Measurements from ENCODE around the gene TES.
"Not testable (repeated sequence)": the region's sequence is repeated elsewhere in the genome, so short reads cannot be mapped to it uniquely, and the experiment has no call there.

Gene TES

DNA sequence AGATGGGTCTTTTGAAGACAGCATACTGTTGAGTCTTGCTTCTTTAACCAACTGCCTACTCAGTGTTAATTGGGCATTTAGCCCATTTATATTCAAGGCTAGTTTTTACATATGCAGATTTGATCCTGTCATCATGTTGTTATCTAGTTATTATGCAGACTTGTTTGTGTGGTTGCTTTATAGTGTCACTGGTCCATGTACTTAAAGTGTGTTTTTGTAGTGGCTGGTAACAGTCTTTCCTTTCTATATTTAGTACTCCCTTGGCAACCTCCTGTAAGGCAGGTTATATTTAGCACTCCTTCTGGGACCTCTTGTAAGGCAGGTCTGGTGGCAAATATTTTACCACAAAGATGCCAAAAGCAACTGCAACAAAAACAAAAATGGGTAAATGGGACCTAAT, 66.7 kb downstream of the TES start:
- FAIRE-seq, result no peak
- DNase-seq (ENCODE audit: insufficient read length, low spot score), result no peak

DNA sequence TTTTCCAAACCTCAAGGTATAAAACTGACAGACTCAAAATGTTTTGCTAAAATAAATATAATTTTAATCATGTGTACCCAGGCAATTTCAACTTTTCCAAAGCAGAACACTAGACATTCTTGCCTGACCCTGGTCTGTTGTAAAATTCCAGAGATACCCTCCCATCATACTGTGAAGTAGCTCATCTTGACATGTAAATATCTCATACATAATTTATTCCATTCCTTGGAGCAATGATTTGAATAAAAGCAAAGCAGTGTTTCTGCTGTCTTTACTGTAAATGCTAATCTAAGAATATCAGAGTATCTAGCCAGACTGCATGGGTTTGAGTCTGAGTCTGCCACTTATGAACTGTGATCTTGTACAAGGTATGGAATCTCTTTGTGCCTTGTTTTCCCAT, 68.9 kb downstream of the TES start:
- FAIRE-seq (no peak), DNase-seq (ENCODE audit: insufficient read length, low spot score) (no peak)

DNA sequence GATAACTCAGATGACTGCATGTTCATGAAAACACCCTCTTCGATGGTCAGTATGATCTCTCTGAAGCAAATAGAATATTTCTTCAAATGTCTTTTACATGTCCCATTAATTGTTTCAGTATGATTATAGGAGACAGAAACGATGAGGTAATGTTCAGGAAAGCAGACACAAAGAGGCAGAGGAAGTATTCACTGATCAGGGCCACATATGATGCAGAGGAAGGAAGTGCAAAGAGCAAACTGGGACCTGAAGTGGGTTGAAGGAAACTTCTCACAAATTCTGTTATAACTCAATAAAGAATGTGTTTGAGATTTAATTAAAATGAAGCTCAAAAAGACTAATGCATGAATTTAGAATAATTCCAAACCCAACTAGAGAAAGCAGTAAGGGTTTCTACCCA, 70.5 kb downstream of the TES start:
- FAIRE-seq, result no peak
- no peak for DNase-seq (ENCODE audit: insufficient read length, low spot score)

DNA sequence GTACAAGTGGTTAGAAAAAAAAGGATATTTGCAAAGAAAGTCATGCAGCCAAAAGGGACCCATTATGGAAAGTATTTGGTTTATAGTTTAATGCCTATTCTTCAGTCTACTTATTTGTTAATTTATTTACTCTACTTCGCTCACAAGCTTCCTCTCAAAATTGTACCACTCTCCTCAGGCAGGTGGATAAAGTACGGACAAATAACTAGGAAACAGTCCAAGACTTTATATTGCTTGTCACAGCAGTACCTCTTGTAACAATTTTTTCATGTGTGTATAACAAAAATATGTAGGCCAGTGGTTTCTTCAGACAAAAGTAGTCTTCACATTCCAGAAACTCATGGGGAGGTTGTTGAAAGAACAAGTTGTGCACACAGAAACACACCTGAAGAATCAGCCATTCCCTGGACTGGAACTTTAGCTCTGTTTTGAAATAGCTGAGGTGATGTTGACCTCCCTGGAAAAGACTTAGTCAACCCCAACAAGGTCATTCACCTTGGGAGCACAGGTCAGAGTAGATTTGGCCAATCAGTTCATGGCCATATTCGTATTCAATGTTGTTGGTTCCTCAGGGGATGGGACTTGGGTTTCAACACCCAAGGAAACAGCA, 73.4 kb downstream of the TES start:
- FAIRE-seq, result no peak
- DNase-seq (ENCODE audit: insufficient read length, low spot score), result no peak

DNA sequence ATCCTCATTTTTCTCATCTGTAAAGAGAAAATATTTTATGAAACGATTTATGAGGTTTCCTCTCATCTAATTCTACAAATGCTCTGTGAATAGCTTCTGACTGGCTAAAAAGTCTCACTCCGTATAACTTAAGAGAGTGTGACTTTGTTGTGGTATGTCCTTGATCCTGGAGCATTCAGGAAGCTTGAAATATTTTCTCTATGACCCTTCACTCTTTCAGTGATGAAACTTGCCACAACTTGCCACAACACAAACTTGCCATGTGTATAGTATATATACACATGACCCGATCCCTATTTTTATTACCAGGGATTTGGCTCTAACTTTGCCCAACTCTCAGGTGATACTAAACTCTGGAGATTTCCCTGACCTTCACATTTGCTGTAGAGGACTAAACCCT, 74.1 kb downstream of the TES start:
- FAIRE-seq (no peak), DNase-seq (ENCODE audit: insufficient read length, low spot score) (no peak)

DNA sequence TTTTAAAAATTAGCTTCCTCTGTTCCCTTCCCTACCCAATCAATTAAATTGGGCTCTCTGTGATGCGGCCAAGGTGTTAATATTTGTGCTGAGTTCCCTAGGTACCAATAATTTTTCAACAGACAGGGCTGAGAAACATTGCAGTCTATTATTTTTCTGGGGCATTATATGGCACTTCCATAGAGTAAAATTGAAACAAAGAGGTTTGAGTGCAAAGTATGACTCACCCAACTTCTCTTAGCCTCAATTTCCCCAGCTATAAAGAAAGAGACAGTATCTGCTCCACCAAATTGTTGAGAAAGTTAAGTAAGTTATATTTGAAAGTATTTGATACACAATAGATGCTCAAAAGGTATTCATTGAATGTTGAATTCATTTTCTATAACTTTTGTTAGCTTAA, 74.9 kb downstream of the TES start:
- no peak for FAIRE-seq
- DNase-seq (ENCODE audit: insufficient read length, low spot score), result no peak

DNA sequence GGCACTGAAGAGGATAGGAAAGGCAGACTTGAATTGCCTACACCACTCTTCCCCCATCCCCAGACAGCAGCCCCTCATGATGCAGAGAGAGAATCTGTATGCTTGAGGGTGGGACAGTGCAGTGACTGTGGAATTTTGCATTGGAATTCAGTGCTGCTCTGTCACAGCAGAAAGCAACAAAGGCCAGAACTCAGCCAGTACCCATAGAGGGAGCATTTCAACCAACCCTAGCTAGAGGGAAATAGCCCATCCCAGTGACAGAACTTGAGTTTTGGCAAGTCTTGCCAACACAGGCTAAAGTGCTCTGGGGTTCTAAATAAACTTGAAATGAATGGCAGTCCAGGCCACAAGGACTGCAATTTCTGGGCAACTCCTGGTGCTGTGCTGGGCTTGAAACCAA, 80.4 kb downstream of the TES start:
- DNase-seq (ENCODE audit: insufficient read length, low spot score) (peak; percentile 2), FAIRE-seq (no peak)

DNA sequence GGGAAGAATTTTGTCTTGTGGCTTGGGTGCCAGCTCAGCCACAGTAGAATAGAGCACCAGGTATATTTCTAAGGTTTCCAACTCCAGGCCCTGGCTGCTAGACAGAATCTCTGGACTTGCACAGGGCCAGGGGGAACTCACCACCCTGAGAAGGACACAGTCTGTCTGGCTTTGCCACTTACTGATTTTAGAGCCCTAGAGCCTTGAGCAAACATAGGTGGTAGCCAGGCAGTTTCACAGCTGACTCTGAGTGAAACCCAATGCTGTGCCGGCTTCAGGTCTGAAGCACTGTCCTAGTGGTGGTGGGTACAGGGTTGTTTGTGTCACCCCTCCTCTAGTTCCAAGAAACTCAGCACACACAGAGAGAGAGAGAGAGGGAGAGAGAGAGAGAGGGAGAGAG, 81.6 kb downstream of the TES start:
- FAIRE-seq, result no peak
- no peak for DNase-seq (ENCODE audit: insufficient read length, low spot score)

DNA sequence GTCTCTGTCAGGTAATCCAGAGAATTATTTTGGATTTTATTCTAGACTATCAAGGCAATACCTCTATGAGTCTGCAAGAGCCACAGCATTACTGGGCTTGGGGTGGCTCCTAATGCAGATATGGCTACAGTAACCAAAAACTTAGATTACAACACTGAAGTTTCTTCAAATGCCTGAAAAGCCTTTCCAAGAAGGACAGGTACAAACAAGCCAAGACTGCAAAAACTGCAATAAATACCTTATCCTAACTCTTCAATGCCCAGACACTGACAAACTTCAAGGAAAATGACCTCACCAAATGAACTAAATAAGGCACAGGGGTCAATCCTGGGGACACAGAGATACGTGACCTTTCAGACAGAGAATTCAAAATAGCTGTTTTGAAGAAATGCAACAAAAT, 82.0 kb downstream of the TES start:
- DNase-seq (ENCODE audit: insufficient read length, low spot score) (no peak), FAIRE-seq (no peak)

DNA sequence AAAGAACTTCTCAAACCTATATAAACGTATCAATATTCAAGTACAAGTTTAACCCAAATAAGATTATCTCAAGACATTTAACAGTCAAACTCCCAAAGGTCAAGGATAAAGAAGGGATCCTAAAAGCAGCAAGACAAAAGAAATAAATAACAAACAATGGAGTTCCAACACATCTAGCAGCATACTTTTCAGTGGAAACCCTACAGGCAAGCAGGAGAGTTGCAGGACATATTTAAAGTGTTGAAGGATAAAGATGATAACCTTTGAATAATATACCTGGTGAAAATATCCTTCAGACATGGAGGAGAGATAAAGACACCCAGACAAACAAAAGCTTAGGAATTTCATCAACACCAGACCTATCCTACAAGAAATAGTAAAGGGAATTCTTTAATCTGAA, 82.8 kb downstream of the TES start:
- DNase-seq (ENCODE audit: insufficient read length, low spot score) (no peak), FAIRE-seq (no peak)

DNA sequence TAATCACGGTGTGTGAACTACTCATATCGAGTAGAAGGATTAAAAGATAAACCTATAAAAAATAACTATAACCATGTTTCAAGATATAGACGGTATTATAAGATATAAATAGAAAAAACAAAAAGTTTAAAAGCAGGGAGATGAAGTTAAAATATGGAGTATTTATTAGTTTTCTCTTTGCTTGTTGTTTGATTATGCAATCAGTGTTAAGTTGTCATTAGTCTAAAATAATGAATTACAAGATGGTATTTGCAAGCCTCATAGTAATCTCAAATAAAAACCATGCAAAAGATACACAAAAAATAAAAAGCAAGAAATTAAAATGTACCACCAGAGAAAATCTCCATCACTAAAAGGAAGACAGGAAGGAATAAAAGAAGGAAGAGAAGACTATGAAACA, 83.3 kb downstream of the TES start:
- no peak for DNase-seq (ENCODE audit: insufficient read length, low spot score)
- FAIRE-seq, result no peak

DNA sequence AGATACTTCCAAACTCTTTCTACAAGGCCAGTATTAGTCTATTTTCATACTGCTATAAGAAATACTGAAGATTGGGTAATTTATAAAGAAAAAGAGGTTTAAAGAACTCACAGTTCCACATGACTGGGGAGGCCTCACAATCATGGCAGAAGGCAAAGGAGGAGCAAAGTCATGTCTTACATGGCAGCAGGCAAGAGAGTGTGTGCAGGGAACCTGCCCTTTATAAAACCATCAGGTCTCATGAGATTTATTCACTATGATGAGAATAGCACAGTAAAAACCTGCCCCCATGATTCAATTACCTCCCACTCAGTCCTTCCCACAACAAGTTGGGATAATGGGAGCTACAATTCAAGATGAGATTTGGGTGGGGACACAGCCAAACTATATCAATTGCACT, 85.6 kb downstream of the TES start:
- FAIRE-seq; DNase-seq (ENCODE audit: insufficient read length, low spot score): not testable (repeated sequence)

DNA sequence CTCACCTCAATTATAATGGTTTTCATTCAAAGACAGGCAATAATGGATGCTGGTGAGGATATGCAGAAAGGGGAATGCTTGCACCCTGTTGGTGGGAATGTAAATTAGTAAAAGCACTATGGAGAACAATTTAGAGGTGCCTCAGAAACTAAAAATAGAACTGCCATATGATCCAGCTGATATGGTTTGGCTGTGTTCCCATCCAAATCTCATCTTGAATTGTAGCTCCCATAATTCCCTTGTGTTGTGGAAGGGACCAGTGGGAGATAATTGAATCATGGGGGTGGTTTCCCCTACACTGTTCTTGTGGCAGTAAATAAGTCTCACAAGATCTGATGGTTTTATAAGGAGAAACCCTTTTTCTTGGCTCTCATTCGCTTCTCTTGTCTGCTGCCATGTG, 87.7 kb downstream of the TES start:
- DNase-seq (ENCODE audit: insufficient read length, low spot score) (no peak), FAIRE-seq (no peak)

DNA sequence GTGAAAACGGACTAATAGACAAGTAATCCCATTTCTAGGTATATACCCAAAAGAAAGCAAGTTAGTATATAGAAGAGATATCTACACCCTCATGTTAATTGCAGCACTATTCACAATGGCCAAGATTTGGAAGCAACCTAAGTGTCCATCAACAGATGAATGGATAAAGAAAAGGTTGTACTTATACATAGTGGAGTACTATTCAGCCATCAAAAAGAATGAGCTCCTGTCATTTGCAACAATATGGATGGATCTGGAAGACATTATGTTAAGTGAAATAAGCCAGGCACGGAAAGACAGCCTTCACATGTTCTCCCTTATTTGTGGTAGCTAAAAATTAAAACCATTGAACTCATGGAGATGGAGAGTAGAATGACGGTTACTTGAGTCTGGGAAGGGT, 88.2 kb downstream of the TES start:
- no peak for FAIRE-seq

DNA sequence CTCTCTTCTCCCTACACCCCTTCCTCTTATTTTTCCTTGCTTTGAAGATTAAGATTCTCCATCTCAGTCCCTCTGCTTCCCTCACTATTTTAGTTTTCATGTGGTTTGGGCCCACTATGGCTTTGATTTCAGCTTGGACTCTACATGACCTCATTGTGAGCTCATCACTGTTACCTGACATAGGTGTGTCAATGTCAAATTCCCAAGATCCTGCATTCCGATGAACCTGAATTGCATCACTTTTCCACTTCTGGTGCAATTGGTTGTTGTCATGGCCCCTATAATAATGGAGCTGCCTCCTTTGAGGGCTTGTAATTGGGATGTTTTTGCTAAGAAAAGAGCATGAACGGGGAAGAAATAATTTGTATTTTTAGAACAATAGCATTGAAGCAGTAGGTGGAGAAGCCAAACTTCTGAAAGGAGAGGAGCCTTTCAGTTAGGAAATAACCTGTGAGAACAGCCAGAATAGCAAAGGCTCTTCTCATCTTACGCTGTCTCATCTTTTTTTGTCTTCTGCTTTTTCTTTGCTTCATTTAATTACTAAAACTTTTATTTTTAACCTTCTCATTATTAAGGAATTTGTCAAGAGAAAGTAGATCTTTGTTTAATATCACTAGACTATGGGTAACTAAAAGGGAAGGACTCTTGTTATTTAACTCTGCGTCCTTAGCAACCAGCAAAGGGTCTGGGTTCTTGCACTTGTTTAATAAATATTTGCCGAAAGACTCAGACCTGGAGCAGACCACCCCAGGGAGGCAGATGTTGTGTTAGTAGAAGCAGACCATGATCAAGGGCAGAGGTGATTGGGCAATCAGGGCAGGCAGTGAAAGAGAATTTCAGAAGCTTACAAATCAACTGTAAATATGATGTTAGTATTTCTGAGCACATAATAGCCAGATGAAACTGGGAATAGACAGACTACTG, 95.4 kb downstream of the TES start:
- no peak for FAIRE-seq
- DNase-seq (ENCODE audit: insufficient read length, low spot score), result no peak

More for the DNA sequence above, 88.2 kb downstream of the TES start:
- no peak for DNase-seq (ENCODE audit: insufficient read length, low spot score)

DNA sequence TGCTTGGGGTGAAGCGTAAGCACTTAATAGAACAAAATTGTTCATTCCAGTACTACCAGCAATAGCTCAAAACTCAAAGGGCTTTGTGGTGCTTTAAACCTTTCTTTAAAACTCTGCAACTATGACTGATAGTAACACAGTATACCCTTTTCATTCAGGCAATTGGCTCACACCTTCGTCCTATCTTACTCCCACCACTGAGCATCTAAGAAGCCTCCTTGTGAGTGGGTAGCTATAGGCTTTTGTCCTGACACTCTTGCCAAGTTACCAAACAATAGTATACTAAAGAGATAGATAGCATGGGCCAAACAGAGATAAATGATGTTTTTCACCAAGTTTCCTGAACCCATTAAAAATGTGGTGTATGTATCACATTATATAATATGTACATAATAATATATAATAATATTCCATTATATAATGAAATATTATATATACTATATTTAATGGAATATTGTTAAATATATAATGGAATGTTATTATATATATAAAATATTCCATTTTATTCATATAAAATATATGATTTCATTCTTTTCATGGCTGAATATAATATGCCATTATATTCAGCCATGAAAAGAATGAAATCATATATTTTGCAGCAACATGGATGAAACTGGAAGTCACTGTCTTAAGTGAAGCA, 96.2 kb downstream of the TES start:
- DNase-seq (ENCODE audit: insufficient read length, low spot score), result no peak
- no peak for FAIRE-seq

DNA sequence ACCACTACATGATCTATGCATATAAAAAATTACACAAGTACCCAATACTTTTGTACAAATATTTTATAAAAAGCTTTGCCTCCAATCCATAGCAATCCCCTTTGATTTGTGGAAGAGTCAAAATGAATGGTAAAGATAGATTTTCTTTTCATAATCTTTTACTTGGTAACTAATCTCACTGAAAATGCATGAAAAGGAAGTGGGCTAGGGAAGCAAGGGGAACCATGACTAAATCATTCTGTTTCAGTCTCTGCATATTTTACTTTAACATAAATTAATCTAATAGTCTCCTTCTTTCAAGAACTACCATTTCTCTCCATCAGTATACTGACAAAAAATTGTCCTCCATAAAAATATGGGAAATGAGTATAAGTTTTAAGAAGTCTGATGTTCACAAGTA, 96.9 kb downstream of the TES start:
- DNase-seq (ENCODE audit: insufficient read length, low spot score), result no peak
- no peak for FAIRE-seq
